GF-D8 (cell line): ENCODE data around the gene CPEB3.
"Not testable (repeated sequence)": the region's sequence is repeated elsewhere in the genome, so short reads cannot be mapped to it uniquely, and the experiment has no call there.

Experiments used
- DNase-seq: peaks from one replicate; lab custom pipeline; 2025; lab: John Stamatoyannopoulos, UW

The CPEB3 gene

GRCh38 chr10:92267343-92267742, 23.5 kb downstream of the CPEB3 start:
- DNase-seq = no peak

- no peak for DNase-seq
These were observed 25.1 kb downstream of the CPEB3 start for GRCh38 chr10:92265687-92266258.

DNA sequence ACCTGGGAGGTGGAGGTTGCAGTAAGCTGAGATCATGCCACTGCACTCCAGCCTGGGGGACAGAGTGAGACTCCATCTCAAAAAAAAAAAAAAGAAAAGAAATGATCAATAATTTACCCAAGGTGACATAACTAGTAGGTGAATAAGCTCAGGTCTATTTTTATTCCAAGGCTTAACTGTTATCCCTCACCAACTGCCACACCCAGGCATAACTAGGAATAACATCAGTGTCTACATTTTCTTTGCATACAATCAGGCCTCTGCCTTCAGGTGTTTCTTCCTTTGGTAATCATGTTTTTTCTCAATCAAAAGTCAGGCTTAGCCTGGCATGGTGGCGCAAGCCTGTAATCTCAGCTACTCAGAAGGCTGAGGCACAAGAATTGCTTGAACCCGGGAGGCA, 26.6 kb downstream of the CPEB3 start:
- DNase-seq = no peak

DNA sequence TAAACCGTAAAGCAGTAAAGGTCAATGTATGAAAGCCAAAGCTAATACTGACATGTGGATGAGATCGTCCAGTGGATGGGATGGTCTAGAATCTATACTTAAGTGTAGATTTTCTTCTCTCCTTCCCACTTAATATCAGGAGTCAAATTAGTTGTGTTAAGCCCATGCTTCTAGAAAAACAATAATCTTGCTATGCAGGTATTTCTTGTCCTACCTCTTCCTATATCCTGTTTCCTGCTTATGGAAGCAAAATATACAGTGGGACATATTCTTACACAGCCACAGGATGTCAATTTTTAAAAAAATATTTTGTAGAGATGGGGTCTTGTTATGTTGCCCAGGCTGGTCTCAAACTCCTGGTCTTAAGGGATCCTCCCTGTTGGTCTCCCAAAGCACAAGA, 27.5 kb downstream of the CPEB3 start:
- no peak for DNase-seq

DNA sequence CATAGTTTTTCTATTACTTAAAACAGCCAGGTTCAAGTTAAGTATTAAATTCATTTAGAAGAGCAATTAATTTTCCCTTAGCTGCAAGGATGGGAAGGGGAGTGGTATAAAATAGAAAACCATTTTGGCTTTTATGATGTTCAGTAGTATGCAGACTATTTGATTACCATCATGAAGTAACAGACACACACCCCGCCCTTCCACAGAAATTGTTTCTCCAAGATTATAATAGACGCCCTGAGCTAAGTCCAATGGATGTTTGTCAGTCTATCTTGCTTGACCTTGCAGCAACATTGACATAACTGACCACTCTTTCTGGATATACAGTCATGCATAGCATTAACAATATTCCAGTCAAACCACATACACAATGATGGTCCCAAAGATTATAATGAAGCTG, 42.3 kb downstream of the CPEB3 start:
- DNase-seq = no peak

DNA sequence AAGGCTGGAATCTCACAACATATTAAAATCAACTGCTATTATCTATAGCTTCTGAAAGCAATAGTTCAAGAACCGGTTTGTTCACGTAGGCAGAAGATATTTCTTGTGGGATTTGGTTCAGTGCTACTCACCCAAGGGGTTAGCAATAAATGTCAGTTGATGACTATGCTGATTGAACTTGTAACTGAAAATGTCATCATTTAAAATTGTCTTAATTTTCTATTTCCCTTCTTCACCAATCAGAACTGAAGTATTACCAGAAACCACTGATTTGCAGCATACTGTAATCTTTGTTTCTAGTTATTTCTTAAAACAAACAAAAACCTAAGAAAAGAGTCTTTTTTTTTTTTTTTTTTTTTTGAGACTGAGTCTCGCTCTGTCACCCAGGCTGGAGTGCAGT, 46.1 kb downstream of the CPEB3 start:
- no peak for DNase-seq

DNA sequence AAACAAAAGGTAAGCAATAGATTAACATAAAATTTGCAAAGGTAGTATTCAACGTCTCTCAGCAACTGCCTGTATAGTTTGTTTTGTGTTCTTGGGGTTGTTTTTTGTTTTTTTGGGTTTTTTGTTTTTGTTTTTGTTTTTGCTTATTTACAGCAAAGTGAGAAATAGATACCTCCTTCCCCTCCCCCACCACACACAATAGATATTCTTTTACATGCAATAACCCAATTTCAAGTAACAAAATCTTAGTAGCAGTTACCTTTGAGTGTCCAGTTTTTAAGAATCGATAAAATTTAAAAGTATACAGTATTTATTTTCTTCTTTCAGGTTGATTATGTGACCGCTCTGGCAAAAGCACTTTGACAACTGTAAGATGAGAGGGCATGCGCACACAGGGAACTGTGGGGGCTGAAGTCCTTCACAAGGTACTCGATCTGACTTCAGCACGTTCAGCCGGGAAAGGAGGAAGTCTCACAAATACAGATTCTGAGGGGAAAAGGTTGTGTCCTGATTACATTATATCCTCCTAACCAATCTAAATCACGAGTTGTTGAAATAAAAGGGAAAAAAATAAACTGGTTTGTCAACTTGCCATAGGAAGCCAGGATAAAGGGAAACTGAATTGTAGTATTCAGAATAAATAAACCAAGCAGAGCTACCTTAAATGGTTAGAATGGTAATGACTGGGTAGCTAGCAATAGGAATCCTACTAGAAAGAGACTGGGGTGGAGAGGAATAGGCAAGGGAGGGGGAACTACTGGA, 47.8 kb downstream of the CPEB3 start:
- peak; percentile 60 for DNase-seq

DNA sequence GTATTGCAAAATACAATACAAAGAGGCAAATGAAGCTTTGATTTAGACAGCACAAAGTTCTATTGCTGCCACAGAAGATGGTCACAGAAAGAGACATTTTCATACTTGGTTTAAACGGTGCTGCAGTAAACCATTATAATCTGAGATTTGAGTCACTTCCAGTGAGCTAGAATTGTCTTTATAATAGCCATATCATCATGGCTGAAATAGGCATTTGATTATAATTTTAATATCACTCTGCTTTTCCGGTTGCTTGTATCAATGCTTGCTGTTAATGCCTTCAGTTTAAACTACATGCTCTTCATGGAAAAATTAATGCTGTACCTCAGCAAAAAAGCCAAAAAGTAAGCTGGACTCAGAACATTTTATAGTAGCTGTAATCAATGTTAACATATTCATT, 48.5 kb downstream of the CPEB3 start:
- DNase-seq = no peak

- DNase-seq = no peak
These were observed 49.4 kb downstream of the CPEB3 start for GRCh38 chr10:92241501-92241900.

GRCh38 chr10:92241158-92241500, 49.7 kb downstream of the CPEB3 start:
- DNase-seq = no peak

GRCh38 chr10:92240289-92241157, 50.4 kb downstream of the CPEB3 start:
- peak; percentile 79 for DNase-seq

GRCh38 chr10:92239600-92240288, 51.1 kb downstream of the CPEB3 start:
- no peak for DNase-seq

- DNase-seq = no peak
These were observed 51.7 kb downstream of the CPEB3 start for GRCh38 chr10:92239151-92239599.

DNA sequence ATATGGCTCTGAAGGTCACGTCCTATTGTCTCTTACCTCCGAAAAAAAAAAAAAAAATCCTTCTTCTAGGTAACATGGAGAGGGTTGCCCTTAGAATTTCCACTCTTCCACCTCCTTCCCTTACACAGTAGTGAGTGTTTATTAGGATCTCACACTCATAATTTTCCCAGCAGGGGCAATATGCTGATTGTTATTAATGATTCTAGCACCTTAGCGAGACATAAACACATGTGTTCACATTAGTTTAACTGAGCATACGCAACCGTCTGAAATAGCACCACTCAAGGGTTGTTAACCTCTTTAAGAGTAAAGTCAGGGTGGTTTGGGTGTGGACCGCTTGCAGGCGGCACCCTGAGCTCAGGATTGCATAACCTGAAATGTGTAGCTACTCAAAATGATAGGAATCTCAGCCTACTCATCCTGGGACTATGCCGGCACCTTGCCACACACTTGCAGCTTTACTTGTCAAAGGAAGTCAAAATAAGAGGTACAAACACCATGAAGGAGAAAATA, 52.2 kb downstream of the CPEB3 start:
- DNase-seq = no peak

- DNase-seq = no peak
These were observed 52.8 kb downstream of the CPEB3 start for GRCh38 chr10:92238054-92238585.

DNA sequence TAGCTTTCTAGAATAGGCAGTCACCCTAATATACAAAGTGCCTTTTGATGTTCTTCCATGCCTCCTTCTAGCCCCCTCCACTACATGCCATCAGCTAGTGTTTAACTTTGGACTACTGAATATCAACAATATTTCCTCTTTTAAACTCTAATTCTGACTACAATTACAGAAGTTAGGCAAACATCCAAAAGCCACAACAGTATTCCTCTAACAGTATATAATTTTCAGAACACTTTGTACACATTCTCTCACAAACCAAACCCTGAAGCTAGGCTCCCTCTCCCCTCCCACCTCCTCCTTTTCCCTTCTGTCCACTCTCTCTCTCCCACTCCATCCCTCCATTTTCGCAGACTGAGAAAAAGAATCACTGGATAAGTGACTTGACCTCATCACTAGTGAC, 59.7 kb downstream of the CPEB3 start:
- DNase-seq = no peak

DNA sequence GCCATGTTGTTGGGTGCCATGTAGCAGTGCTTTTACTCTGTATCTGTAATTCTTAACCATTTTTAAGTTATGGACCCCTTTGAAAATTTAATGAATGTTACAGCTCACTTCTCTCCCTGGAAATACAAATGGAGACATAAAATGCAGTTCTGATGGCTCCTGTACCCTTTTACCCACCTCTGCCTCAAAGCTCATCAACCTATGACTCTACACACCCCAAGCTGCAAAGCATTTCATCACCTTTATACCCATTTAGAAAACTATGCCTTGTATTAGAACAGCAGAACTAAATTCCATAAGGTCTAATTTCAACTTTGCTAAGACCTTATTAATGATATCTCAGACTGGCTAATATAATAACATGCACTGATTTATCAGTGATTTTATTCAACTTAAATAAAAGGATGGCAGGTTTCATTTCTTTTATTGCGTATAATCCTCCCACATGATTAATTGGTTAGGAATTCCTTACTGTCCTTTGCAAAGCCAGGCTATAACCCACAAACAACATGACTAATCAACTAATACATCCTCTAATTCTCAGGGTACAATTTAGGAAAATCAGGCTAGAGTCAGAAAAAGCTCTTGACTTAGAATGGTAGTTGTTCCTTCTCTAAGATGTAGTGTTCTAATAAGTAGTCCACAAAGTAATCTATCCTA, 68.1 kb downstream of the CPEB3 start:
- DNase-seq = no peak

- no peak for DNase-seq
These were observed 71.3 kb downstream of the CPEB3 start for GRCh38 chr10:92219559-92219958.

GRCh38 chr10:92218569-92218968, 72.3 kb downstream of the CPEB3 start:
- DNase-seq = no peak

- not testable (repeated sequence) for DNase-seq
These were observed 74.3 kb downstream of the CPEB3 start for GRCh38 chr10:92216608-92217007.

- DNase-seq = not testable (repeated sequence)
These were observed 75.7 kb downstream of the CPEB3 start for GRCh38 chr10:92215222-92215621.
